GM21786 (cell line): ENCODE data around the gene RGS19.

ENCODE experiments used
- ATAC-seq: cut with Tn5 transposase; IDR thresholded peaks from one replicate; pipeline ENCODE4 v1.9.1; 2021; ENCODE audit not compliant: unreplicated experiment

Gene RGS19

GRCh38 chr20:64037498-64038213, 41.7 kb downstream of the RGS19 start:
- ATAC-seq, result no peak

- ATAC-seq, result no peak
Measured at GRCh38 chr20:64037199-64037497, 42.2 kb downstream of the RGS19 start.

GRCh38 chr20:64036346-64037198, 42.7 kb downstream of the RGS19 start:
- ATAC-seq, result no peak

- no peak for ATAC-seq
Measured at GRCh38 chr20:64035933-64036345, 43.4 kb downstream of the RGS19 start, which contains the start of gene C20orf204. Gene C20orf204, plus strand, starts transcription at chr20:64036182. Its CDS starts 142 bp downstream, at chr20:64036324.

GRCh38 chr20:64035066-64035932, 44.0 kb downstream of the RGS19 start:
- ATAC-seq, result no peak

- no peak for ATAC-seq
Measured at GRCh38 chr20:64033981-64034493, 45.3 kb downstream of the RGS19 start.

GRCh38 chr20:64032706-64033624, 46.4 kb downstream of the RGS19 start:
- no peak for ATAC-seq

GRCh38 chr20:64031822-64032314, 47.5 kb downstream of the RGS19 start:
- no peak for ATAC-seq

- no peak for ATAC-seq
Measured at GRCh38 chr20:64030371-64031134, 48.8 kb downstream of the RGS19 start.

- no peak for ATAC-seq
Measured at GRCh38 chr20:64029293-64030117, 49.8 kb downstream of the RGS19 start.

GRCh38 chr20:64027981-64028685, 51.2 kb downstream of the RGS19 start:
- ATAC-seq, result no peak

- no peak for ATAC-seq
Measured at GRCh38 chr20:64025826-64026412, 53.4 kb downstream of the RGS19 start.

- no peak for ATAC-seq
Measured at GRCh38 chr20:64025101-64025825, 54.1 kb downstream of the RGS19 start.

- no peak for ATAC-seq
Measured at GRCh38 chr20:64024141-64024990, 55.0 kb downstream of the RGS19 start.

GRCh38 chr20:64023361-64024140, 55.8 kb downstream of the RGS19 start:
- ATAC-seq, result no peak
